ENCODE results near the gene USP10. TPM values are rescaled to one million over a fixed set of nuclear protein-coding genes. Genes with fewer than 3 reads are reported as not detected.

Gene USP10
- total RNA-seq, 1 donor from 2014 or later: 147 TPM

DNA sequence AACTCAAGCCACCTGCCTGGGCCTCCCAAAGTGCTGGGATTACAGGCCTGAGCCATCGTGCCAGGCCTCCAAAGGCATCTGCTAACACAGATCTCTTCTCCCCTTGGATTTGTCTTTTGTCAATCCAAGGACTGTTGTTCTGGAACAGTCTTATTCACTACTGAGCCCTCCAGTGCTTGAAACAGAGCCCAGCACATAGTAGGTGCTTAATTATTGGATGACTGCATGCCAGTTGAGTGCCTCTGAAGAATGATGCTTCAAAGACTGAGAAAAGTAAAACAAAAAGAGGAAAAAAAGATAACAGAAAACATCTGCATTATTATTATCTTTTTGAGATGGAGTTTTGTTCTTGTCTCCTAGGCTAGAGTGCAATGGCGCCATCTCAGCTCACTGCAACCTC lies 118.3 kb downstream of the USP10 start:
- H3K36me3 Mint-ChIP-seq (ENCODE audit: low read depth): no peaks in the 10 kb centered on the region
- H3K27ac Mint-ChIP-seq: no peak overlapping the region
- peaks cover 2% of the 10 kb centered on the region for H3K9me3 Mint-ChIP-seq
- H3K4me3 Mint-ChIP-seq: no peak overlapping the region
- ChIA-PET CTCF (no interaction called here), POLR2A (no interaction called here)
- peaks cover 32% of the 10 kb centered on the region for H3K27me3 Mint-ChIP-seq
- DNase-seq (no peak), ATAC-seq (ENCODE audit: low read depth) (no peak)
- H3K4me1 Mint-ChIP-seq: peaks cover 9% of the 10 kb centered on the region
- intact Hi-C loops (cut with micrococcal nuclease): no loop called here
- TF ChIP-seq, protein P1, sequence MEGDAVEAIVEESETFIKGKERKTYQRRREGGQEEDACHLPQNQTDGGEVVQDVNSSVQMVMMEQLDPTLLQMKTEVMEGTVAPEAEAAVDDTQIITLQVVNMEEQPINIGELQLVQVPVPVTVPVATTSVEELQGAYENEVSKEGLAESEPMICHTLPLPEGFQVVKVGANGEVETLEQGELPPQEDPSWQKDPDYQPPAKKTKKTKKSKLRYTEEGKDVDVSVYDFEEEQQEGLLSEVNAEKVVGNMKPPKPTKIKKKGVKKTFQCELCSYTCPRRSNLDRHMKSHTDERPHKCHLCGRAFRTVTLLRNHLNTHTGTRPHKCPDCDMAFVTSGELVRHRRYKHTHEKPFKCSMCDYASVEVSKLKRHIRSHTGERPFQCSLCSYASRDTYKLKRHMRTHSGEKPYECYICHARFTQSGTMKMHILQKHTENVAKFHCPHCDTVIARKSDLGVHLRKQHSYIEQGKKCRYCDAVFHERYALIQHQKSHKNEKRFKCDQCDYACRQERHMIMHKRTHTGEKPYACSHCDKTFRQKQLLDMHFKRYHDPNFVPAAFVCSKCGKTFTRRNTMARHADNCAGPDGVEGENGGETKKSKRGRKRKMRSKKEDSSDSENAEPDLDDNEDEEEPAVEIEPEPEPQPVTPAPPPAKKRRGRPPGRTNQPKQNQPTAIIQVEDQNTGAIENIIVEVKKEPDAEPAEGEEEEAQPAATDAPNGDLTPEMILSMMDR (IDR thresholded peaks at IDR 0.05): no peak

DNA sequence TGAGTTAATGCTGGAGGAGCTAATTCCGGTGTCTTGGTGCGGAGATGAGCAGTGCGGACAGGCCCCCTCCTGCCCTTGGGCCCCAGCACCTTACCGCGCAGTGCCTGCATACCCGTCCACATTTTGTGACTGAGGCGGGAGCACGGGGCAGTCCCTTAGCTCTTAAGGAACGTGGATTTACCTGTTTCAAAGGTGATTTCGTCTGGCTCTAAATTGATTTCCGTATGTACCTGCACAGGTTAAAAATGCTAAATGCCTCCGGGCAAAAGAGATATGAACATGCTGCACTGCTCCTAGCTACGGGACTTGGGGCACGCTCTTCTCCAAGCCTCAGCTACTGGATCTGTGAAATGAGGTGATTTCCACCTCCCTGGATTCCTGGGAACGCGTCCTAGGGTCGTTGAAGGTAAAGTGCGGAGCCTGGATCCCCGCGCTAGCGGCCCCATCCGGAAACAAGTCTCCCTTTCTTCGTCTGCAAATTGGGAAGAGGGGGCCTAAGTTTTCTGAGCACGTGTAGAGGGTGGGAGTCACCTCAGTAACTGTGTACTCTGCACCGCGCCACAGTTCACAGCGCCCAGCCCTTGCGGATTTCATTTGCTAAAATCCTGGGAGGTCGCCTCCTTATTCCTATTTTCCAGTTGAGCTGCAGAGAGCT lies 119.3 kb downstream of the USP10 start:
- H3K36me3 Mint-ChIP-seq (ENCODE audit: low read depth): no peaks in the 10 kb centered on the region
- H3K27ac Mint-ChIP-seq: no peak overlapping the region
- peaks cover 37% of the 10 kb centered on the region for H3K27me3 Mint-ChIP-seq
- ATAC-seq (ENCODE audit: low read depth) (no peak), DNase-seq (no peak)
- intact Hi-C loops (cut with micrococcal nuclease): no loop called here
- peaks cover 9% of the 10 kb centered on the region for H3K4me1 Mint-ChIP-seq
- no peak overlapping the region for H3K4me3 Mint-ChIP-seq
- ChIA-PET POLR2A (no interaction called here), CTCF (no interaction called here)
- TF ChIP-seq, protein P1 (IDR thresholded peaks at IDR 0.05): no peak
- peaks cover 4% of the 10 kb centered on the region for H3K9me3 Mint-ChIP-seq

DNA sequence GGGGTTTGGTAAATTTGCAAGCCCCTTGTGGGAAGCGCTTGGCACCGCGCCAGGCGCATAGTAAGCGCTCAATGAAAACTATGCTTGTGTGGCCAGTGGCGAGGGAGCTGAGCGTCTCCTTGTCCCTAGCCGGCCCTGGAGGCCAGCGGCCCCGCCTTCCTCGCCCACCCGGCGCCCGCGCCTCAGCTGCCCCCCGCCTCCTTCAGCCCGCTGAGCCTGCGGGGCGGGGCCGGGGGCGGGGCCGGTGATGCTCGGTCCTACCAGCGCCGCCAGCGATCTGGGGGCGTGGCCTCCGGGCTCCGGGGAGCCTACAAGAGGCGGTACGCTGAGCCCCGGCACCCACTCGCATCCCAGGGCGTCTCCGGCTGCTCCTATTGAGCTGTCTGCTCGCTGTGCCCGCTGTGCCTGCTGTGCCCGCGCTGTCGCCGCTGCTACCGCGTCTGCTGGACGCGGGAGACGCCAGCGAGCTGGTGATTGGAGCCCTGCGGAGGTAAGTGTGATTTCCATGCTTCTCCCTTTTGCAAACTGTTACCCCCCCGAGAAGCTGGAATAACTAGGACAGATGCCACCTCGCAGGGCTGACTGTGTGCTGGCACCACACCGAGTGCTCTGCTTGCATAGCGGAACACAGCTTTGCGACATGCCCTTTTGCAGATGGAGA lies 120.0 kb downstream of the USP10 start, which contains the start of gene CRISPLD2:
Gene CRISPLD2, plus strand, starts transcription at position 342 of the 661 bp plus-strand sequence. CDS start 18,511 bp downstream, outside the sequence.
- H3K4me1 Mint-ChIP-seq: peaks cover 9% of the 10 kb centered on the region
- H3K4me3 Mint-ChIP-seq: peak within 1 kb of the TSS; percentile 44
- peaks cover 4% of the 10 kb centered on the region for H3K9me3 Mint-ChIP-seq
- no peak within 1 kb of the TSS for H3K27ac Mint-ChIP-seq
- peak; percentile 58 for DNase-seq
- CTCF ChIA-PET: no interaction called here
- intact Hi-C loops (cut with micrococcal nuclease): no loop called here
- peak; percentile 95 for ATAC-seq (ENCODE audit: low read depth)
- peaks cover 43% of the 10 kb centered on the region for H3K27me3 Mint-ChIP-seq
- no peaks in the 10 kb centered on the region for H3K36me3 Mint-ChIP-seq (ENCODE audit: low read depth)
- TF ChIP-seq, protein P1 (IDR thresholded peaks at IDR 0.05): no peak
- POLR2A ChIA-PET: no interaction called here

DNA sequence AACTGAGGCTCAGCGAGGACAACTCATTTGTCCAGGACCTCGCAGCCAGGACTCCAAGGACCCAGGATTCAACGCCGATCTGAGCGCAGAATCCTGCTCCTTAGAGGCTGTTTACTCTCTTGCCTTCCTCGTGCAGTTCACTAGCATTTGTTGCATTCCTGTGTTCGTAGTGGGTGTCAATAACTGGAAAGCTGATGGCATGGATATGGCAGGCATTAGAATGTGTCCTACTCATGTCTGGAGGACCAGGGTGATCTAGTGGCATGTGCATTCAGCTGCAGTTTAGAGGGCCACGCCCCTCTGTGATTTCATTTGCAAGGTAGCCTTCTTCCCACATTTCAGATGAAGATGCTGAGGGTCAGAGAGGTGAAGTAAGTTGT lies 120.5 kb downstream of the USP10 start:
- ChIA-PET CTCF (no interaction called here), POLR2A (no interaction called here)
- DNase-seq: no peak
- H3K36me3 Mint-ChIP-seq (ENCODE audit: low read depth): no peaks in the 10 kb centered on the region
- no peak for ATAC-seq (ENCODE audit: low read depth)
- peaks cover 9% of the 10 kb centered on the region for H3K4me1 Mint-ChIP-seq
- H3K9me3 Mint-ChIP-seq: peaks cover 4% of the 10 kb centered on the region
- H3K4me3 Mint-ChIP-seq: peak overlapping the region; percentile 44
- TF ChIP-seq, protein P1 (IDR thresholded peaks at IDR 0.05): no peak
- peaks cover 44% of the 10 kb centered on the region for H3K27me3 Mint-ChIP-seq
- intact Hi-C loops (cut with micrococcal nuclease): no loop called here
- H3K27ac Mint-ChIP-seq: no peak overlapping the region

DNA sequence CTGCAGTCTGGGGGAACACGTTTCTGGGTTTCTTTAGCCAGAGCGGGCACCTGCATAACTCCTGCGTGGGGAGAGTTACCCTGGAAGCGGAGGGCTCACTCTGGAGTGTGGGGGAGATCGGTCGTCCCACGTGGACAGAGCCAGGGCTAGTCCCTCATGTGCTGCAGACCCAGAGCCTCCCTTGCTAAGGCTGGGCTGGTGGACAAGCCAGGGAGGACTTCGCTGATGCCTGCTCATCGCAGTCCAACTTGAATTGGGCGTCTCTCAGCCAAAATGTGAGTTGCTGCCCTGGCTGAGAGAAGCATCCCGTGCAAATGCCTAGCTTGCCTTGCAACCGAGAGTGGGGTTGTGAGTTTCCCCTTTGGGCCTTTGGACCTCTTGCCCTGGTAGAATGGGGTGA lies 121.0 kb downstream of the USP10 start:
- H3K36me3 Mint-ChIP-seq (ENCODE audit: low read depth): no peaks in the 10 kb centered on the region
- peaks cover 4% of the 10 kb centered on the region for H3K9me3 Mint-ChIP-seq
- TF ChIP-seq, protein P1 (IDR thresholded peaks at IDR 0.05): no peak
- ChIA-PET CTCF (no interaction called here), POLR2A (no interaction called here)
- H3K4me1 Mint-ChIP-seq: peaks cover 9% of the 10 kb centered on the region
- ATAC-seq (ENCODE audit: low read depth): no peak
- DNase-seq: no peak
- peaks cover 43% of the 10 kb centered on the region for H3K27me3 Mint-ChIP-seq
- no peak overlapping the region for H3K27ac Mint-ChIP-seq
- intact Hi-C loops (cut with micrococcal nuclease): no loop called here
- no peak overlapping the region for H3K4me3 Mint-ChIP-seq
